HEK293 (cell line): ENCODE data around the gene IKZF4.

Experiments used
- CTCF ChIA-PET: fragments of 350-600 bp; formaldehyde crosslinking; extraction: SDS; loops from one replicate; lab custom pipeline; 2021; ENCODE audit warnings: antibody characterized with exemption; lab: Yijun Ruan, JAX
- POLR2A ChIA-PET: fragments of 300-600 bp; formaldehyde crosslinking; extraction: SDS; loops from one replicate; lab custom pipeline; 2020; ENCODE audit warnings: antibody characterized with exemption, inconsistent platforms; lab: Yijun Ruan, JAX
- H3K27ac ChIP-seq: fragments of 200-500 bp; sonication (Bioruptor generic); 2 replicates; pipeline ENCODE4 v1.5.1; 2014; ENCODE audit warnings: low read depth, low read length, control low read depth, inconsistent platforms; ENCODE audit errors: extremely low read depth
- H3K36me3 ChIP-seq, 2 experiments: fragments of 200-500 bp in 1 of 2; sonication (Bioruptor generic) in 1 of 2; 1 replicate in 1 of 2; 2 replicates in 1 of 2; pipeline ENCODE4 v1.5.1; 2014 to 2017; ENCODE audit warnings: inconsistent platforms in 2 of 2, low read length in 2 of 2; ENCODE audit not compliant: control insufficient read depth in 2 of 2, insufficient read depth in 1 of 2
- H3K4me1 ChIP-seq: fragments of 200-500 bp; sonication (Bioruptor generic); 2 replicates; pipeline ENCODE4 v1.5.1; 2014; ENCODE audit warnings: mild to moderate bottlenecking, low read length, inconsistent platforms; ENCODE audit not compliant: control insufficient read depth, insufficient read depth
- H3K4me3 ChIP-seq: 2 replicates; pipeline ENCODE4 v1.5.1; 2011; ENCODE audit warnings: low read depth, mild to moderate bottlenecking, control low read depth, low read length, moderate library complexity
- H3K9me3 ChIP-seq: fragments of 200-500 bp; sonication (Bioruptor generic); 2 replicates; pipeline ENCODE4 v1.5.1; 2014; ENCODE audit warnings: low read depth, low read length, inconsistent platforms; ENCODE audit not compliant: control insufficient read depth, insufficient read depth
- BCL11A ChIP-seq: fragments of 450-650 bp; formaldehyde crosslinking; IDR thresholded peaks from 2 replicates; pipeline ENCODE4 v1.5.1; 2016; ENCODE audit warnings: low read depth, missing biosample characterization, missing genetic modification characterization
- GFI1B ChIP-seq: fragments of 450-650 bp; formaldehyde crosslinking; IDR thresholded peaks from 2 replicates; pipeline ENCODE4 v1.5.1; 2016; ENCODE audit warnings: missing biosample characterization, missing genetic modification characterization
- GLI4 ChIP-seq: fragments of 450-650 bp; formaldehyde crosslinking; IDR thresholded peaks from 2 replicates; pipeline ENCODE4 v1.5.1; 2016; ENCODE audit warnings: missing biosample characterization, missing genetic modification characterization
- GLIS1 ChIP-seq: fragments of 450-650 bp; formaldehyde crosslinking; IDR thresholded peaks from 2 replicates; pipeline ENCODE4 v1.5.1; 2016; ENCODE audit warnings: missing biosample characterization, missing genetic modification characterization
- HOXC10 ChIP-seq: sonication (generic); formaldehyde crosslinking; IDR thresholded peaks from 2 replicates; pipeline ENCODE4 v1.8.1; 2023; ENCODE audit warnings: mild to moderate bottlenecking, missing genetic modification reagents
- SP2 ChIP-seq: fragments of 450-650 bp; formaldehyde crosslinking; IDR thresholded peaks from 2 replicates; pipeline ENCODE4 v1.5.1; 2016; ENCODE audit warnings: missing biosample characterization, missing genetic modification characterization
- ZBTB20 ChIP-seq: fragments of 450-650 bp; formaldehyde crosslinking; IDR thresholded peaks from 2 replicates; pipeline ENCODE4 v1.5.1; 2016; ENCODE audit warnings: missing biosample characterization, missing genetic modification characterization
- ZNF10 ChIP-seq: fragments of 450-650 bp; formaldehyde crosslinking; IDR thresholded peaks from 2 replicates; pipeline ENCODE4 v1.5.1; 2017; ENCODE audit warnings: missing biosample characterization, missing genetic modification characterization
- ZNF112 ChIP-seq: fragments of 450-650 bp; formaldehyde crosslinking; IDR thresholded peaks from 2 replicates; pipeline ENCODE4 v1.5.0; 2017; ENCODE audit warnings: missing biosample characterization, missing genetic modification characterization
- ZNF132 ChIP-seq: fragments of 450-650 bp; formaldehyde crosslinking; IDR thresholded peaks from 2 replicates; pipeline ENCODE4 v1.5.1; 2017; ENCODE audit warnings: missing biosample characterization, missing genetic modification characterization, borderline replicate concordance
- ZNF175 ChIP-seq: fragments of 450-650 bp; formaldehyde crosslinking; IDR thresholded peaks from 2 replicates; pipeline ENCODE4 v1.5.1; 2016; ENCODE audit warnings: missing biosample characterization, missing genetic modification characterization
- ZNF2 ChIP-seq: fragments of 450-650 bp; formaldehyde crosslinking; IDR thresholded peaks from 2 replicates; pipeline ENCODE4 v1.5.1; 2016; ENCODE audit warnings: missing biosample characterization, missing genetic modification characterization
- ZNF510 ChIP-seq: fragments of 450-650 bp; formaldehyde crosslinking; IDR thresholded peaks from 2 replicates; pipeline ENCODE4 v1.5.1; 2018; ENCODE audit warnings: mild to moderate bottlenecking, missing genetic modification characterization, missing biosample characterization; ENCODE audit not compliant: insufficient replicate concordance
- ZNF548 ChIP-seq: fragments of 450-650 bp; formaldehyde crosslinking; IDR thresholded peaks from 2 replicates; pipeline ENCODE4 v1.5.1; 2016; ENCODE audit warnings: missing biosample characterization, missing genetic modification characterization
- ZNF555 ChIP-seq: fragments of 450-650 bp; formaldehyde crosslinking; conservative IDR thresholded peaks from 2 replicates; pipeline ENCODE4 v1.5.1; 2017; ENCODE audit warnings: missing biosample characterization, mild to moderate bottlenecking, missing genetic modification characterization, inconsistent platforms
- ZNF610 ChIP-seq: fragments of 450-650 bp; formaldehyde crosslinking; IDR thresholded peaks from 2 replicates; pipeline ENCODE4 v1.5.1; 2016; ENCODE audit warnings: missing biosample characterization, missing genetic modification characterization, borderline replicate concordance
- ZNF623 ChIP-seq: fragments of 450-650 bp; formaldehyde crosslinking; IDR thresholded peaks from 2 replicates; pipeline ENCODE4 v1.5.1; 2016; ENCODE audit warnings: missing biosample characterization, missing genetic modification characterization
- ZNF626 ChIP-seq: fragments of 450-650 bp; sonication (Bioruptor Pico); formaldehyde crosslinking; IDR thresholded peaks from 2 replicates; pipeline ENCODE4 v1.5.1; 2018; ENCODE audit warnings: missing biosample characterization, missing genetic modification characterization, inconsistent platforms
- ZNF629 ChIP-seq: fragments of 450-650 bp; formaldehyde crosslinking; IDR thresholded peaks from 2 replicates; pipeline ENCODE4 v1.5.1; 2017; ENCODE audit warnings: missing biosample characterization, missing genetic modification characterization
- ZNF664 ChIP-seq: fragments of 450-650 bp; formaldehyde crosslinking; IDR thresholded peaks from 2 replicates; pipeline ENCODE4 v1.5.1; 2016; ENCODE audit warnings: missing biosample characterization, missing genetic modification characterization
- TF ChIP-seq, protein P1 (sequence below): fragments of 450-650 bp; formaldehyde crosslinking; IDR thresholded peaks from 2 replicates; pipeline ENCODE4 v1.5.1; 2016; ENCODE audit warnings: missing biosample characterization, missing genetic modification characterization
- TF ChIP-seq, protein P2 (sequence below): fragments of 450-650 bp; formaldehyde crosslinking; IDR thresholded peaks from 2 replicates; pipeline ENCODE4 v1.5.1; 2017; ENCODE audit warnings: missing biosample characterization, missing genetic modification characterization
- TF ChIP-seq, protein P3 (sequence below): fragments of 450-650 bp; formaldehyde crosslinking; IDR thresholded peaks from 2 replicates; pipeline ENCODE4 v1.5.1; 2016; ENCODE audit warnings: missing biosample characterization, missing genetic modification characterization
- TF ChIP-seq, protein P4 (sequence below): fragments of 450-650 bp; formaldehyde crosslinking; IDR thresholded peaks from 2 replicates; pipeline ENCODE4 v1.5.1; 2016; ENCODE audit warnings: missing biosample characterization, missing genetic modification characterization, borderline replicate concordance
- TF ChIP-seq, protein P5 (sequence below): fragments of 450-650 bp; formaldehyde crosslinking; IDR thresholded peaks from 2 replicates; pipeline ENCODE4; 2016; ENCODE audit warnings: missing biosample characterization, missing genetic modification characterization

IKZF4 gene

DNA sequence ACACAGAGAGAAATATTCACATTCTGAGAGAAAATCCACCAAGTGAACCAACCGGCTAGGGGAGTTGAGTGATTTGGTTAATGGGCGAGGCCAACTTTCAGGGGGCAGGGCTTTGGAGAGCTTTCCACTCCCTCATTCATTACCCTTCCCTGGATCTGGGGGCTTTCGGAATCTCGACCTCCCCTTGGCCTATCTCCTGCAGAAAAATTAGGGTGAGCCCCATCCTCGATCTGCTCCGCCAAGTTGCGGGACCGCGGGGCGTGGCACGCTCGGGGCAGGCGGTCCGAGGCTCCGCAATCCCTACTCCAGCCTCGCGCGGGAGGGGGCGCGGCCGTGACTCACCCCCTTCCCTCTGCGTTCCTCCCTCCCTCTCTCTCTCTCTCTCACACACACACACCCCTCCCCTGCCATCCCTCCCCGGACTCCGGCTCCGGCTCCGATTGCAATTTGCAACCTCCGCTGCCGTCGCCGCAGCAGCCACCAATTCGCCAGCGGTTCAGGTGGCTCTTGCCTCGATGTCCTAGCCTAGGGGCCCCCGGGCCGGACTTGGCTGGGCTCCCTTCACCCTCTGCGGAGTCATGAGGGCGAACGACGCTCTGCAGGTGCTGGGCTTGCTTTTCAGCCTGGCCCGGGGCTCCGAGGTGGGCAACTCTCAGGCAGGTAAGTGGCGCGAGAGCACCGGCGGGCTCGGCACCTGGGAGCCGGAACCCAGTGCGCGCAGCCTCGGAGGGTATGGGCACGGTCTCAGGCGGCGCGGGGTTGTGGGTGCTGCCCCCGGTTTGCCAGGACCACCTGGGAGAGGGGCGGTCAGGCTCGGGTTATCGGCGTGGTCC is 59.1 kb downstream of the IKZF4 start, which contains the start of gene ERBB3 (continued):
- TF ChIP-seq ZNF132 (tag by site-specific recombination) (no peak), GLI4 (tag by site-specific recombination) (peak; percentile 79; the same call in 1 of the 2 replicates), ZNF2 (tag by site-specific recombination) (peak; percentile 83), ZBTB20 (peak; percentile 69), ZNF626 (no peak)
- TF ChIP-seq, protein P1, sequence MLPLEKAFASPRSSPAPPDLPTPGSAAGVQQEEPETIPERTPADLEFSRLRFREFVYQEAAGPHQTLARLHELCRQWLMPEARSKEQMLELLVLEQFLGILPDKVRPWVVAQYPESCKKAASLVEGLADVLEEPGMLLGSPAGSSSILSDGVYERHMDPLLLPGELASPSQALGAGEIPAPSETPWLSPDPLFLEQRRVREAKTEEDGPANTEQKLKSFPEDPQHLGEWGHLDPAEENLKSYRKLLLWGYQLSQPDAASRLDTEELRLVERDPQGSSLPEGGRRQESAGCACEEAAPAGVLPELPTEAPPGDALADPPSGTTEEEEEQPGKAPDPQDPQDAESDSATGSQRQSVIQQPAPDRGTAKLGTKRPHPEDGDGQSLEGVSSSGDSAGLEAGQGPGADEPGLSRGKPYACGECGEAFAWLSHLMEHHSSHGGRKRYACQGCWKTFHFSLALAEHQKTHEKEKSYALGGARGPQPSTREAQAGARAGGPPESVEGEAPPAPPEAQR (tag by site-specific recombination), result 0 out of 2 replicates have a peak, but pooled peaks have one; percentile 68
- TF ChIP-seq, all 188 proteins: peak for 90

DNA sequence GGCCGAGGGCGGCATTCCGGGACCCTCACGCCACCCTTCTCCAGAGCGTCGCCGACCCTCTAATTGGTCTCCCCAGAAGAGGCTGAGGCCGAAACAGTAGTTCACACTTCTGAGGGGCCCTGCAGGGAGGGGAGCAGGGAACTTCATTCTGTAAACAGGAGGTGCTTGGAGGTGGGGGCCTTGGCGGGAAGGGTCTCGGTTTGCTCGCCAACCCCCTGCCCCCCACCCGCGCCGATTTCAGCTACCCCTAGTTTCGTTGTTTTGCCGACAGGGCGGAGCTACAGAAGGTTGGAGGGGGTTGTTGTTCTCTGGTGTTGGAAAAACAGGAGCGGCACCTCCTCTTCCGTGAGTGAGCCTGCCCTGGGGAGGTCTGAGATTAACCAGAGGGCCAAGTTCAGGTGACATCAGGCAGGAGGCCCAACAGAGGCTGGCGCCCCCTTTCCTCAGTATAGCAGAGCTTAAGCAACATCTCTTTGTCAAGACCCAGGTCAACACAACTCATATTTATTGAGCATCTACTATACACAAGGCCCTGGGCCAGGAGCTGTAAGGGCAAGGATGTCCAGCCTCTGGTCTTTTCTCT is 59.8 kb downstream of the IKZF4 start:
- H3K36me3 ChIP-seq, result no peaks in the 10 kb centered on the region
- ChIA-PET CTCF (interaction anchor here (0.6 to 3.3 kb wide), 6 partner anchors 10 to 41 kb away, joined by 3 to 26 read pairs (median 4); partner anchors contain the start of gene PA2G4), POLR2A (interaction anchor here (0.6 to 4.6 kb wide), 4 partner anchors 20 to 76 kb away, joined by 3 to 54 read pairs (median 5); partner anchors contain the start of gene PA2G4)
- H3K27ac ChIP-seq, result peak overlapping the region; percentile 64; the same call in 1 of the 2 replicates
- H3K4me1 ChIP-seq, result no peaks in the 10 kb centered on the region; the same call in 1 of the 2 replicates
- peak overlapping the region; percentile 40 for H3K4me3 ChIP-seq
- H3K9me3 ChIP-seq, result no peaks in the 10 kb centered on the region
- no peak for TF ChIP-seq SP2
- no peak for TF ChIP-seq ZNF548 (tag by site-specific recombination)
- TF ChIP-seq ZNF555, result no peak
- no peak for TF ChIP-seq ZNF629 (tag by site-specific recombination)
- no peak for TF ChIP-seq BCL11A
- TF ChIP-seq, protein P2, sequence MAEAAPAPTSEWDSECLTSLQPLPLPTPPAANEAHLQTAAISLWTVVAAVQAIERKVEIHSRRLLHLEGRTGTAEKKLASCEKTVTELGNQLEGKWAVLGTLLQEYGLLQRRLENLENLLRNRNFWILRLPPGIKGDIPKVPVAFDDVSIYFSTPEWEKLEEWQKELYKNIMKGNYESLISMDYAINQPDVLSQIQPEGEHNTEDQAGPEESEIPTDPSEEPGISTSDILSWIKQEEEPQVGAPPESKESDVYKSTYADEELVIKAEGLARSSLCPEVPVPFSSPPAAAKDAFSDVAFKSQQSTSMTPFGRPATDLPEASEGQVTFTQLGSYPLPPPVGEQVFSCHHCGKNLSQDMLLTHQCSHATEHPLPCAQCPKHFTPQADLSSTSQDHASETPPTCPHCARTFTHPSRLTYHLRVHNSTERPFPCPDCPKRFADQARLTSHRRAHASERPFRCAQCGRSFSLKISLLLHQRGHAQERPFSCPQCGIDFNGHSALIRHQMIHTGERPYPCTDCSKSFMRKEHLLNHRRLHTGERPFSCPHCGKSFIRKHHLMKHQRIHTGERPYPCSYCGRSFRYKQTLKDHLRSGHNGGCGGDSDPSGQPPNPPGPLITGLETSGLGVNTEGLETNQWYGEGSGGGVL (tag by site-specific recombination), result no peak
- no peak for TF ChIP-seq ZNF510 (tag by site-specific recombination)
- no peak for TF ChIP-seq ZNF175 (tag by site-specific recombination)
- peak; percentile 99 for TF ChIP-seq ZNF664 (tag by site-specific recombination)
- TF ChIP-seq ZNF112 (tag by site-specific recombination), result no peak
- TF ChIP-seq, protein P3, sequence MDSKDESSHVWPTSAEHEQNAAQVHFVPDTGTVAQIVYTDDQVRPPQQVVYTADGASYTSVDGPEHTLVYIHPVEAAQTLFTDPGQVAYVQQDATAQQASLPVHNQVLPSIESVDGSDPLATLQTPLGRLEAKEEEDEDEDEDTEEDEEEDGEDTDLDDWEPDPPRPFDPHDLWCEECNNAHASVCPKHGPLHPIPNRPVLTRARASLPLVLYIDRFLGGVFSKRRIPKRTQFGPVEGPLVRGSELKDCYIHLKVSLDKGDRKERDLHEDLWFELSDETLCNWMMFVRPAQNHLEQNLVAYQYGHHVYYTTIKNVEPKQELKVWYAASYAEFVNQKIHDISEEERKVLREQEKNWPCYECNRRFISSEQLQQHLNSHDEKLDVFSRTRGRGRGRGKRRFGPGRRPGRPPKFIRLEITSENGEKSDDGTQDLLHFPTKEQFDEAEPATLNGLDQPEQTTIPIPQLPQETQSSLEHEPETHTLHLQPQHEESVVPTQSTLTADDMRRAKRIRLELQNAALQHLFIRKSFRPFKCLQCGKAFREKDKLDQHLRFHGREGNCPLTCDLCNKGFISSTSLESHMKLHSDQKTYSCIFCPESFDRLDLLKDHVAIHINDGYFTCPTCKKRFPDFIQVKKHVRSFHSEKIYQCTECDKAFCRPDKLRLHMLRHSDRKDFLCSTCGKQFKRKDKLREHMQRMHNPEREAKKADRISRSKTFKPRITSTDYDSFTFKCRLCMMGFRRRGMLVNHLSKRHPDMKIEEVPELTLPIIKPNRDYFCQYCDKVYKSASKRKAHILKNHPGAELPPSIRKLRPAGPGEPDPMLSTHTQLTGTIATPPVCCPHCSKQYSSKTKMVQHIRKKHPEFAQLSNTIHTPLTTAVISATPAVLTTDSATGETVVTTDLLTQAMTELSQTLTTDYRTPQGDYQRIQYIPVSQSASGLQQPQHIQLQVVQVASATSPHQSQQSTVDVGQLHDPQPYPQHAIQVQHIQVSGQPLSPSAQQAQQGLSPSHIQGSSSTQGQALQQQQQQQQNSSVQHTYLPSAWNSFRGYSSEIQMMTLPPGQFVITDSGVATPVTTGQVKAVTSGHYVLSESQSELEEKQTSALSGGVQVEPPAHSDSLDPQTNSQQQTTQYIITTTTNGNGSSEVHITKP (tag by site-specific recombination), result peak; percentile 94
- 0 out of 2 replicates have a peak, but pooled peaks have one; percentile 54 for TF ChIP-seq HOXC10 (CRISPR knock-in tag)
- TF ChIP-seq GFI1B, result no peak
- TF ChIP-seq, protein P4, sequence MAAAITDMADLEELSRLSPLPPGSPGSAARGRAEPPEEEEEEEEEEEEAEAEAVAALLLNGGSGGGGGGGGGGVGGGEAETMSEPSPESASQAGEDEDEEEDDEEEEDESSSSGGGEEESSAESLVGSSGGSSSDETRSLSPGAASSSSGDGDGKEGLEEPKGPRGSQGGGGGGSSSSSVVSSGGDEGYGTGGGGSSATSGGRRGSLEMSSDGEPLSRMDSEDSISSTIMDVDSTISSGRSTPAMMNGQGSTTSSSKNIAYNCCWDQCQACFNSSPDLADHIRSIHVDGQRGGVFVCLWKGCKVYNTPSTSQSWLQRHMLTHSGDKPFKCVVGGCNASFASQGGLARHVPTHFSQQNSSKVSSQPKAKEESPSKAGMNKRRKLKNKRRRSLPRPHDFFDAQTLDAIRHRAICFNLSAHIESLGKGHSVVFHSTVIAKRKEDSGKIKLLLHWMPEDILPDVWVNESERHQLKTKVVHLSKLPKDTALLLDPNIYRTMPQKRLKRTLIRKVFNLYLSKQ (tag by site-specific recombination), result no peak
- TF ChIP-seq ZNF610 (tag by site-specific recombination), result no peak
- TF ChIP-seq, protein P5, sequence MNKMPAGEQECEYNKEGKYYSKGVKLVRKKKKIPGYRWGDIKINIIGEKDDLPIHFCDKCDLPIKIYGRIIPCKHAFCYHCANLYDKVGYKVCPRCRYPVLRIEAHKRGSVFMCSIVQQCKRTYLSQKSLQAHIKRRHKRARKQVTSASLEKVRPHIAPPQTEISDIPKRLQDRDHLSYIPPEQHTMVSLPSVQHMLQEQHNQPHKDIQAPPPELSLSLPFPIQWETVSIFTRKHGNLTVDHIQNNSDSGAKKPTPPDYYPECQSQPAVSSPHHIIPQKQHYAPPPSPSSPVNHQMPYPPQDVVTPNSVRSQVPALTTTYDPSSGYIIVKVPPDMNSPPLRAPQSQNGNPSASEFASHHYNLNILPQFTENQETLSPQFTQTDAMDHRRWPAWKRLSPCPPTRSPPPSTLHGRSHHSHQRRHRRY, result no peak
- no peak for TF ChIP-seq ZNF623 (tag by site-specific recombination)
- peak; percentile 43; the same call in 1 of the 2 replicates for TF ChIP-seq GLIS1 (tag by site-specific recombination)
- 0 out of 2 replicates have a peak, but pooled peaks have one; percentile 33 for TF ChIP-seq ZNF10
